Measurements from ENCODE around the gene HEY2. TPM values are rescaled to one million over a fixed set of nuclear protein-coding genes. Genes with fewer than 3 reads are reported as not detected.
A peak's percentile ranks its signal among the peaks of the same experiment; 100 is the strongest.

The HEY2 gene
- total and polyA plus RNA-seq, 4 experiments from 2014 or later, result 0.14 to 0.20 TPM; not detected in 2

DNA sequence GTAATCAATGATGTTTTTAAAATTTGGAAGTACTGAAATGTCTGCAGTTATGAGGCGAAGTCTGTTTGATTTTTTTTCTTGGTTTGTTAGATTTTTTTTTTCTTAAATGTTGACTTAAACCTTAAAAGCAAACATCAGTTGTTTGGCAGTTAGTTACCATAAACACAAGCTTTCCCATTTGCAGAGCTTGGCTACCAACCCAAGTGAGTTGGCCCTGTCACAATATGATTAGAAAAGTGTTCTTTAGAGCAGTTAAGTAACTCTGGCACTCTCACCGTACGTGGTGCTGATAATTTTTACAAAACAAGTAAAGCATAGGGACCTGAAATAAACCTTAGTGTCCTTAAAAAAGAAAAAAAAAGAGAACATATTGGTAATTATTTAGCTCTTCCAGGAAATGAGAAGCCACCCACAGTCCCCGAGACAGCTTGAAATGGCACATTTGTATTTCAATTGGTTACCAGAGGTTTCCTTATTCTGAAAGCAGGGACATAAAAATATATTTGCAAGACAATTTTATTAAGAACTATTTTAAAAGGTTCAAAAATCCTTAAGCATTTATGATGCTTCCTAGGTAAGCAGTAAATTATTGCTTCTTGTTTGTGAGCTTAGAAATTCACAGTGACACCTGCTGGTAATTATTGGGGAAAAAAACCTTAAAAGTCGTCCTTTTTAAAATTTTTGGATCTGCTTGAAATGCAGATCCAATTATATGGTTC is 3.9 kb downstream of the HEY2 start:
- ChIA-PET POLR2A (ENCODE audit: partially characterized antibody) (interaction anchor here (0.8 to 1.2 kb wide), 3 partner anchors 8 to 452 kb away, joined by 3 to 4 read pairs (median 4); no protein-coding TSS in a partner anchor), CTCF (ENCODE audit: partially characterized antibody) (interaction anchor here (0.7 to 11.8 kb wide), 22 partner anchors 8 to 600 kb away, joined by 3 to 258 read pairs (median 4); partner anchors contain the start of genes HDDC2, HINT3 and TPD52L1)
- Mint-ChIP-seq H3K9me3 (no peaks in the 10 kb centered on the region), H3K27ac (peak overlapping the region in 1 of 7 donors; percentile 7), H3K36me3 (peaks cover 0 to 1% of the 10 kb centered on the region in 2 donors), H3K4me3 (no peak overlapping the region), H3K4me1 (peaks cover 13 to 19% (median 16%) of the 10 kb centered on the region in 4 donors), H3K27me3 (peaks cover 27 to 37% of the 10 kb centered on the region in 2 donors)
- H3K27ac ChIP-seq (ENCODE audit: low read depth, low read length), result no peak overlapping the region
- DNase-seq, result peak in 4 of 5 donors; percentile 33 to 39 (median 36)
- H3K4me1 ChIP-seq (ENCODE audit: insufficient read depth, low read length), result peaks cover 20% of the 10 kb centered on the region
- H3K9me3 ChIP-seq (ENCODE audit: control insufficient read depth in 1 of 2, low read length in 2 of 2), result no peaks in the 10 kb centered on the region
- H3K36me3 ChIP-seq (ENCODE audit: insufficient read depth, low read length), result no peaks in the 10 kb centered on the region
- no peak overlapping the region for H3K4me3 ChIP-seq (ENCODE audit: low read length in 2 of 2)
- intact Hi-C loops (cut with micrococcal nuclease), result loop anchor here (1.0 to 2.0 kb wide), 3 partner anchors 241 to 600 kb away; partner anchors contain the start of gene TPD52L1
- H3K27me3 ChIP-seq (ENCODE audit: insufficient read depth, low read length), result peaks cover 29% of the 10 kb centered on the region

GRCh38 chr6:125753937-125754259 is 4.5 kb downstream of the HEY2 start:
- H3K4me1 ChIP-seq (ENCODE audit: insufficient read depth, low read length), result peaks cover 15% of the 10 kb centered on the region
- Mint-ChIP-seq H3K36me3 (no peaks in the 10 kb centered on the region), H3K4me3 (no peak overlapping the region), H3K27ac (no peak overlapping the region), H3K4me1 (peaks cover 10 to 14% (median 12%) of the 10 kb centered on the region in 4 donors), H3K27me3 (peaks cover 24 to 32% of the 10 kb centered on the region in 2 donors), H3K9me3 (no peaks in the 10 kb centered on the region)
- no peaks in the 10 kb centered on the region for H3K36me3 ChIP-seq (ENCODE audit: insufficient read depth, low read length)
- intact Hi-C loops (cut with micrococcal nuclease), result loop anchor here (1.0 to 2.0 kb wide), 4 partner anchors 241 to 601 kb away; partner anchors contain the start of gene TPD52L1
- POLR2A ChIA-PET (ENCODE audit: partially characterized antibody), result interaction anchor here (0.8 to 1.2 kb wide), 3 partner anchors 8 to 453 kb away, joined by 3 to 4 read pairs (median 4); no protein-coding TSS in a partner anchor
- peaks cover 24% of the 10 kb centered on the region for H3K27me3 ChIP-seq (ENCODE audit: insufficient read depth, low read length)
- DNase-seq, result no peak
- H3K9me3 ChIP-seq (ENCODE audit: control insufficient read depth in 1 of 2, low read length in 2 of 2), result no peaks in the 10 kb centered on the region
- no peak overlapping the region for H3K4me3 ChIP-seq (ENCODE audit: low read length in 2 of 2)
- no peak overlapping the region for H3K27ac ChIP-seq (ENCODE audit: low read depth, low read length)
- CTCF ChIA-PET (ENCODE audit: partially characterized antibody), result interaction anchor here (0.8 to 11.8 kb wide), 22 partner anchors 8 to 601 kb away, joined by 3 to 258 read pairs (median 4); partner anchors contain the start of genes HDDC2, HINT3 and TPD52L1

- H3K9me3 ChIP-seq (ENCODE audit: control insufficient read depth in 1 of 2, low read length in 2 of 2), result no peaks in the 10 kb centered on the region
- no peak overlapping the region for H3K4me3 ChIP-seq (ENCODE audit: low read length in 2 of 2)
- H3K4me1 ChIP-seq (ENCODE audit: insufficient read depth, low read length), result peaks cover 12% of the 10 kb centered on the region
- no peaks in the 10 kb centered on the region for H3K36me3 ChIP-seq (ENCODE audit: insufficient read depth, low read length)
- intact Hi-C loops (cut with micrococcal nuclease), result loop anchor here (2.0 kb wide), 1 partner anchor 562 kb away; no protein-coding TSS in a partner anchor
- Mint-ChIP-seq H3K4me3 (no peak overlapping the region), H3K27me3 (peaks cover 30 to 37% of the 10 kb centered on the region in 2 donors), H3K9me3 (no peaks in the 10 kb centered on the region), H3K27ac (no peak overlapping the region), H3K36me3 (no peaks in the 10 kb centered on the region), H3K4me1 (peaks cover 10 to 13% (median 11%) of the 10 kb centered on the region in 4 donors)
- CTCF ChIA-PET (ENCODE audit: partially characterized antibody), result interaction anchor here (0.8 to 11.8 kb wide), 9 partner anchors 9 to 457 kb away, joined by 3 to 258 read pairs (median 4); partner anchors contain the start of gene HDDC2
- POLR2A ChIA-PET (ENCODE audit: partially characterized antibody), result no interaction called here
- H3K27ac ChIP-seq (ENCODE audit: low read depth, low read length), result no peak overlapping the region
- peaks cover 23% of the 10 kb centered on the region for H3K27me3 ChIP-seq (ENCODE audit: insufficient read depth, low read length)
- no peak for DNase-seq
Observed at GRCh38 chr6:125754566-125754965, 5.1 kb downstream of the HEY2 start.

DNA sequence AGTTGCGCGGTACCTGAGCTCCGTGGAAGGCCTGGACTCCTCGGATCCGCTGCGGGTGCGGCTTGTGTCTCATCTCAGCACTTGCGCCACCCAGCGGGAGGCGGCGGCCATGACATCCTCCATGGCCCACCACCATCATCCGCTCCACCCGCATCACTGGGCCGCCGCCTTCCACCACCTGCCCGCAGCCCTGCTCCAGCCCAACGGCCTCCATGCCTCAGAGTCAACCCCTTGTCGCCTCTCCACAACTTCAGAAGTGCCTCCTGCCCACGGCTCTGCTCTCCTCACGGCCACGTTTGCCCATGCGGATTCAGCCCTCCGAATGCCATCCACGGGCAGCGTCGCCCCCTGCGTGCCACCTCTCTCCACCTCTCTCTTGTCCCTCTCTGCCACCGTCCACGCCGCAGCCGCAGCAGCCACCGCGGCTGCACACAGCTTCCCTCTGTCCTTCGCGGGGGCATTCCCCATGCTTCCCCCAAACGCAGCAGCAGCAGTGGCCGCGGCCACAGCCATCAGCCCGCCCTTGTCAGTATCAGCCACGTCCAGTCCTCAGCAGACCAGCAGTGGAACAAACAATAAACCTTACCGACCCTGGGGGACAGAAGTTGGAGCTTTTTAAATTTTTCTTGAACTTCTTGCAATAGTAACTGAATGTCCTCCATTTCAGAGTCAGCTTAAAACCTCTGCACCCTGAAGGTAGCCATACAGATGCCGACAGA is 9.9 kb downstream of the HEY2 start:
- POLR2A ChIA-PET (ENCODE audit: partially characterized antibody), result interaction anchor here (1.2 kb wide), 1 partner anchor 11 kb away, joined by 3 read pairs; no protein-coding TSS in a partner anchor
- Histone ChIP-seq H3K4me1 (ENCODE audit: insufficient read depth, low read length) (no peaks in the 10 kb centered on the region), H3K9me3 (ENCODE audit: control insufficient read depth in 1 of 2, low read length in 2 of 2) (no peaks in the 10 kb centered on the region), H3K27ac (ENCODE audit: low read depth, low read length) (no peak overlapping the region), H3K4me3 (ENCODE audit: low read length in 2 of 2) (no peak overlapping the region), H3K27me3 (ENCODE audit: insufficient read depth, low read length) (peaks cover 7% of the 10 kb centered on the region), H3K36me3 (ENCODE audit: insufficient read depth, low read length) (no peaks in the 10 kb centered on the region)
- no peaks in the 10 kb centered on the region for H3K36me3 Mint-ChIP-seq
- peak overlapping the region in 1 of 8 donors; percentile 24 for H3K4me3 Mint-ChIP-seq
- CTCF ChIA-PET (ENCODE audit: partially characterized antibody), result interaction anchor here (1.5 to 11.8 kb wide), 2 partner anchors 215 to 446 kb away, joined by 5 to 258 read pairs; no protein-coding TSS in a partner anchor
- peaks cover 31 to 36% of the 10 kb centered on the region in 2 donors for H3K27me3 Mint-ChIP-seq
- intact Hi-C loops (cut with micrococcal nuclease), result no loop called here
- no peak overlapping the region for H3K27ac Mint-ChIP-seq
- DNase-seq, result no peak
- no peaks in the 10 kb centered on the region for H3K9me3 Mint-ChIP-seq
- H3K4me1 Mint-ChIP-seq, result peaks cover 0 to 4% (median 0%) of the 10 kb centered on the region in 4 donors

DNA sequence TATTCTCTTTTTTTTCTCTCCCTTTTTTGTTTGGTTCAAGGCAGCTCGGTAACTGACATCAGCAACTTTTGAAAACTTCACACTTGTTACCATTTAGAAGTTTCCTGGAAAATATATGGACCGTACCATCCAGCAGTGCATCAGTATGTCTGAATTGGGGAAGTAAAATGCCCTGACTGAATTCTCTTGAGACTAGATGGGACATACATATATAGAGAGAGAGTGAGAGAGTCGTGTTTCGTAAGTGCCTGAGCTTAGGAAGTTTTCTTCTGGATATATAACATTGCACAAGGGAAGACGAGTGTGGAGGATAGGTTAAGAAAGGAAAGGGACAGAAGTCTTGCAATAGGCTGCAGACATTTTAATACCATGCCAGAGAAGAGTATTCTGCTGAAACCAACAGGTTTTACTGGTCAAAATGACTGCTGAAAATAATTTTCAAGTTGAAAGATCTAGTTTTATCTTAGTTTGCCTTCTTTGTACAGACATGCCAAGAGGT is 10.6 kb downstream of the HEY2 start:
- ChIA-PET POLR2A (ENCODE audit: partially characterized antibody) (interaction anchor here (1.2 kb wide), 1 partner anchor 12 kb away, joined by 3 read pairs; no protein-coding TSS in a partner anchor), CTCF (ENCODE audit: partially characterized antibody) (interaction anchor here (1.2 to 11.8 kb wide), 2 partner anchors 9 to 446 kb away, joined by 3 to 258 read pairs; no protein-coding TSS in a partner anchor)
- no peak for DNase-seq
- Mint-ChIP-seq H3K4me3 (no peak overlapping the region), H3K27ac (no peak overlapping the region), H3K4me1 (peaks cover 0 to 5% (median 0%) of the 10 kb centered on the region in 4 donors), H3K36me3 (no peaks in the 10 kb centered on the region), H3K9me3 (no peaks in the 10 kb centered on the region), H3K27me3 (peaks cover 31 to 36% of the 10 kb centered on the region in 2 donors)
- no peak overlapping the region for H3K4me3 ChIP-seq (ENCODE audit: low read length in 2 of 2)
- H3K9me3 ChIP-seq (ENCODE audit: control insufficient read depth in 1 of 2, low read length in 2 of 2), result no peaks in the 10 kb centered on the region
- peaks cover 7% of the 10 kb centered on the region for H3K27me3 ChIP-seq (ENCODE audit: insufficient read depth, low read length)
- intact Hi-C loops (cut with micrococcal nuclease), result no loop called here
- no peak overlapping the region for H3K27ac ChIP-seq (ENCODE audit: low read depth, low read length)
- no peaks in the 10 kb centered on the region for H3K36me3 ChIP-seq (ENCODE audit: insufficient read depth, low read length)
- no peaks in the 10 kb centered on the region for H3K4me1 ChIP-seq (ENCODE audit: insufficient read depth, low read length)

DNA sequence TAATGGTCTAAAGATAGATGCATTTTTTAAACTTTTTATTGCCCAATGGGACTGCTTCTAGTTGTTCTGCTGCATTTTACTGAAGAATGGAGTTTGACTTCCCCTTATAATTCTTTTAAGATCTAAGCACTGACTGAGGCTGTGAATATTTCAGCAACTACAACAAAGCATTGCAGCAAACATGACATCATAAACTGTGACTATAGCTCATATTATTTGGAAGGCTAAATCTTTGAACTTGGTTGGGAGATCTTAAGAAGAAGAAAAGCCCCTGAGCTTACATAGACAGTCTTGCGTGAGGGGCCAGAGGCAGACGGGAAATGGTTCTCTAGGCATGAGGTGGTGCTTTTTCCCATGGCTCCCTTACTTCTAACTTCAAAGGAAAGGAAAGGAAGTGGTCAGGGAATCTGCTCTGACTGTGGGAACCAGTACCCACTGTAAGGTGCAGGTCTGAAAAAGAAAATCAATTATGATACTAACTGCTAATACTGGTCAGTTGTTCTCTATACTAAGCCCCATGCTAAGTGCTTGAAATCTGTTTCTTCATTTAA is 14.8 kb downstream of the HEY2 start:
- intact Hi-C loops (cut with micrococcal nuclease), result no loop called here
- Histone ChIP-seq H3K9me3 (ENCODE audit: control insufficient read depth in 1 of 2, low read length in 2 of 2) (no peaks in the 10 kb centered on the region), H3K27me3 (ENCODE audit: insufficient read depth, low read length) (peaks cover 4% of the 10 kb centered on the region), H3K4me3 (ENCODE audit: low read length in 2 of 2) (no peak overlapping the region), H3K27ac (ENCODE audit: low read depth, low read length) (no peak overlapping the region), H3K36me3 (ENCODE audit: insufficient read depth, low read length) (no peaks in the 10 kb centered on the region), H3K4me1 (ENCODE audit: insufficient read depth, low read length) (no peaks in the 10 kb centered on the region)
- Mint-ChIP-seq H3K27ac (no peak overlapping the region), H3K27me3 (peaks cover 36 to 45% of the 10 kb centered on the region in 2 donors), H3K4me1 (peaks cover 0 to 5% (median 0%) of the 10 kb centered on the region in 4 donors), H3K9me3 (no peaks in the 10 kb centered on the region), H3K36me3 (no peaks in the 10 kb centered on the region), H3K4me3 (no peak overlapping the region)
- POLR2A ChIA-PET (ENCODE audit: partially characterized antibody), result interaction anchor here (0.6 to 1.1 kb wide), 2 partner anchors 17 to 26 kb away, joined by 3 read pairs; partner anchors contain the start of gene NCOA7
- DNase-seq, result no peak
- CTCF ChIA-PET (ENCODE audit: partially characterized antibody), result interaction anchor here (1.2 to 7.5 kb wide), 6 partner anchors 8 to 453 kb away, joined by 3 to 49 read pairs (median 11); no protein-coding TSS in a partner anchor
